ENCODE results near the gene DCAF6.

GRCh38 chr1:167905182-167905581, 31.3 kb upstream of the DCAF6 start:
- TF ChIP-seq CTCF (IDR thresholded peaks at IDR 0.05) = no peak
- no peak for TF ChIP-seq EZH2phosphoT487 (IDR thresholded peaks at IDR 0.05)
